Uterus (tissue), 2 donors: Measurements from ENCODE around the gene WSCD2.

Experiments
- POLR2A ChIP-seq, 2 donors: fragments of 450-650 bp; IDR thresholded peaks; one replicate each; pipeline ENCODE4 v1.6.1; 2016; ENCODE audit warnings: antibody characterized with exemption in 2 of 2, mild to moderate bottlenecking in 1 of 2, moderate library complexity in 1 of 2
- TF ChIP-seq, protein P1 (sequence below), 4 experiments: fragments of 200-600 bp in 2 of 4; fragments of 450-650 bp in 2 of 4; sonication (generic) in 2 of 4; IDR thresholded peaks; one replicate each; pipeline ENCODE4 v1.5.1; 2016 to 2019; ENCODE audit warnings: antibody characterized with exemption in 4 of 4, mild to moderate bottlenecking in 2 of 4, moderate library complexity in 1 of 4

DNA sequence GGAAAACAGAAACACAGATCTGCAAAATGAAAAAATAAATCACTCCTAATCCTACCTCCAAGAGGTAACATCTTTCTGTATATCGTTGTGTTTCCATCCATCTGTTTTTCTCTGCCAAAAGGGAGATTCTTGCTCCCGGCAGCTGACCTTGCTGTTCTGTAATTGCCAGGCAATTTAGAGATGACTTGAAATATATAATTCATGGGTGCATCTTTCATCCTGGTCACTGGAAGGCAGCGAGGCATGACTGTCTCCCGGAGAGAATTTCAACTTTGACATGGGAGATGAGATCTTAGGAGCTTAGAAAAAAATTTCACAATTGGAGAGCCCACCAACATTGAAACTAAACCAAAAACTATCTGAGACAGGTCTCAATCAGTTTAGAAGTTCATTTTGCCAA lies 53.0 kb downstream of the WSCD2 start:
- TF ChIP-seq, protein P1, sequence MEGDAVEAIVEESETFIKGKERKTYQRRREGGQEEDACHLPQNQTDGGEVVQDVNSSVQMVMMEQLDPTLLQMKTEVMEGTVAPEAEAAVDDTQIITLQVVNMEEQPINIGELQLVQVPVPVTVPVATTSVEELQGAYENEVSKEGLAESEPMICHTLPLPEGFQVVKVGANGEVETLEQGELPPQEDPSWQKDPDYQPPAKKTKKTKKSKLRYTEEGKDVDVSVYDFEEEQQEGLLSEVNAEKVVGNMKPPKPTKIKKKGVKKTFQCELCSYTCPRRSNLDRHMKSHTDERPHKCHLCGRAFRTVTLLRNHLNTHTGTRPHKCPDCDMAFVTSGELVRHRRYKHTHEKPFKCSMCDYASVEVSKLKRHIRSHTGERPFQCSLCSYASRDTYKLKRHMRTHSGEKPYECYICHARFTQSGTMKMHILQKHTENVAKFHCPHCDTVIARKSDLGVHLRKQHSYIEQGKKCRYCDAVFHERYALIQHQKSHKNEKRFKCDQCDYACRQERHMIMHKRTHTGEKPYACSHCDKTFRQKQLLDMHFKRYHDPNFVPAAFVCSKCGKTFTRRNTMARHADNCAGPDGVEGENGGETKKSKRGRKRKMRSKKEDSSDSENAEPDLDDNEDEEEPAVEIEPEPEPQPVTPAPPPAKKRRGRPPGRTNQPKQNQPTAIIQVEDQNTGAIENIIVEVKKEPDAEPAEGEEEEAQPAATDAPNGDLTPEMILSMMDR (IDR thresholded peaks at IDR 0.05), result no peak
- TF ChIP-seq POLR2A (IDR thresholded peaks at IDR 0.05), result no peak
